SK-N-DZ (cell line): Measurements from ENCODE around the gene NRL.

Experiments
- DNase-seq: peaks from one replicate; pipeline ENCODE4 v3.0.0-alpha.2; 2015; ENCODE audit warnings: low spot score

Gene NRL

GRCh38 chr14:24145219-24145618 is 30.5 kb upstream of the NRL start:
- DNase-seq: no peak

- DNase-seq: no peak
Measured at GRCh38 chr14:24144451-24144850, 29.7 kb upstream of the NRL start.

GRCh38 chr14:24143511-24143910 is 28.8 kb upstream of the NRL start:
- no peak for DNase-seq

- DNase-seq: peak; percentile 100
Measured at GRCh38 chr14:24141097-24141880, 26.5 kb upstream of the NRL start, which contains the start of gene EMC9. EMC9 (minus strand) TSS chr14:24141591; CDS start chr14:24141304, 287 bp downstream.

GRCh38 chr14:24139272-24139934 is 24.7 kb upstream of the NRL start:
- DNase-seq: no peak

- DNase-seq: no peak
Measured at GRCh38 chr14:24138396-24139271, 23.9 kb upstream of the NRL start.

- DNase-seq: no peak
Measured at GRCh38 chr14:24137529-24138395, 23.0 kb upstream of the NRL start.

GRCh38 chr14:24136684-24137528 is 22.2 kb upstream of the NRL start:
- DNase-seq: no peak

- DNase-seq: peak; percentile 89
Measured at GRCh38 chr14:24135834-24136683, 21.3 kb upstream of the NRL start, which contains the start of gene PSME1. PSME1 (plus strand) TSS chr14:24136194; CDS start chr14:24136263, 69 bp downstream.

GRCh38 chr14:24135584-24135833 is 20.8 kb upstream of the NRL start:
- DNase-seq: no peak

GRCh38 chr14:24133735-24134134 is 19.0 kb upstream of the NRL start:
- no peak for DNase-seq

GRCh38 chr14:24132976-24133375 is 18.2 kb upstream of the NRL start:
- no peak for DNase-seq

GRCh38 chr14:24132061-24132685 is 17.4 kb upstream of the NRL start:
- no peak for DNase-seq

GRCh38 chr14:24131549-24131966 is 16.8 kb upstream of the NRL start:
- no peak for DNase-seq

GRCh38 chr14:24130717-24131548 is 16.2 kb upstream of the NRL start:
- DNase-seq: peak; percentile 66

GRCh38 chr14:24130380-24130716 is 15.6 kb upstream of the NRL start, which contains the start of gene FITM1:
FITM1 (plus strand) TSS chr14:24130659; CDS start chr14:24131564, 905 bp downstream.
- no peak for DNase-seq

- no peak for DNase-seq
Measured at GRCh38 chr14:24129410-24129998, 14.8 kb upstream of the NRL start.

GRCh38 chr14:24127673-24128072 is 12.9 kb upstream of the NRL start:
- DNase-seq: no peak
